ENCODE results near the gene RIMBP2. TPM values are rescaled to one million over a fixed set of nuclear protein-coding genes. Genes with fewer than 3 reads are reported as not detected.

RIMBP2 gene
- total and polyA plus RNA-seq, 2 donors (not counting 1 experiment from before 2014, with no cell fraction given): 0.17 TPM; not detected in 1

GRCh38 chr12:130707571-130707891 is 8.6 kb downstream of the RIMBP2 start:
- no peaks in the 10 kb centered on the region for H3K79me2 ChIP-seq (ENCODE audit: control insufficient read depth, insufficient read depth, low read length)
- no peak overlapping the region for H3K9ac ChIP-seq (ENCODE audit: insufficient read depth, low read length)
- DNase-seq (ENCODE audit: low read depth in 2 of 2): no peak
- no peaks in the 10 kb centered on the region for H3K36me3 ChIP-seq (ENCODE audit: control insufficient read depth, insufficient read depth, low read length)
- H3K27ac ChIP-seq (ENCODE audit: insufficient read depth, low read length): no peak overlapping the region
- H3K4me2 ChIP-seq (ENCODE audit: extremely low read depth, insufficient read depth, low read length): no peak overlapping the region
- no peak for TF ChIP-seq EZH2 (IDR thresholded peaks at IDR 0.05; ENCODE audit: low read length, missing control alignments)
- TF ChIP-seq, protein P1, sequence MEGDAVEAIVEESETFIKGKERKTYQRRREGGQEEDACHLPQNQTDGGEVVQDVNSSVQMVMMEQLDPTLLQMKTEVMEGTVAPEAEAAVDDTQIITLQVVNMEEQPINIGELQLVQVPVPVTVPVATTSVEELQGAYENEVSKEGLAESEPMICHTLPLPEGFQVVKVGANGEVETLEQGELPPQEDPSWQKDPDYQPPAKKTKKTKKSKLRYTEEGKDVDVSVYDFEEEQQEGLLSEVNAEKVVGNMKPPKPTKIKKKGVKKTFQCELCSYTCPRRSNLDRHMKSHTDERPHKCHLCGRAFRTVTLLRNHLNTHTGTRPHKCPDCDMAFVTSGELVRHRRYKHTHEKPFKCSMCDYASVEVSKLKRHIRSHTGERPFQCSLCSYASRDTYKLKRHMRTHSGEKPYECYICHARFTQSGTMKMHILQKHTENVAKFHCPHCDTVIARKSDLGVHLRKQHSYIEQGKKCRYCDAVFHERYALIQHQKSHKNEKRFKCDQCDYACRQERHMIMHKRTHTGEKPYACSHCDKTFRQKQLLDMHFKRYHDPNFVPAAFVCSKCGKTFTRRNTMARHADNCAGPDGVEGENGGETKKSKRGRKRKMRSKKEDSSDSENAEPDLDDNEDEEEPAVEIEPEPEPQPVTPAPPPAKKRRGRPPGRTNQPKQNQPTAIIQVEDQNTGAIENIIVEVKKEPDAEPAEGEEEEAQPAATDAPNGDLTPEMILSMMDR (conservative IDR thresholded peaks at IDR 0.05 in 1 of 2, IDR thresholded peaks at IDR 0.05 in 1 of 2; ENCODE audit: low read depth in 1 of 2, low read length in 2 of 2): no peak
- no peak overlapping the region for H2AFZ ChIP-seq (ENCODE audit: low read length)
- no peaks in the 10 kb centered on the region for H3K27me3 ChIP-seq (ENCODE audit: control insufficient read depth, insufficient read depth, low read length)
- H3K4me3 ChIP-seq (replicated peaks in 1 of 4; ENCODE audit: control extremely low read depth in 1 of 4, insufficient read depth in 1 of 4, low read depth in 3 of 4, low read length in 4 of 4): no peak overlapping the region
- no peaks in the 10 kb centered on the region for H3K4me1 ChIP-seq (ENCODE audit: control insufficient read depth, extremely low read depth, insufficient read depth, low read length)
- no peaks in the 10 kb centered on the region for H4K20me1 ChIP-seq (ENCODE audit: control insufficient read depth, extremely low read depth, insufficient read depth, low read length)
- H3K9me3 ChIP-seq (ENCODE audit: control insufficient read depth, insufficient read depth, low read depth, low read length): no peaks in the 10 kb centered on the region

DNA sequence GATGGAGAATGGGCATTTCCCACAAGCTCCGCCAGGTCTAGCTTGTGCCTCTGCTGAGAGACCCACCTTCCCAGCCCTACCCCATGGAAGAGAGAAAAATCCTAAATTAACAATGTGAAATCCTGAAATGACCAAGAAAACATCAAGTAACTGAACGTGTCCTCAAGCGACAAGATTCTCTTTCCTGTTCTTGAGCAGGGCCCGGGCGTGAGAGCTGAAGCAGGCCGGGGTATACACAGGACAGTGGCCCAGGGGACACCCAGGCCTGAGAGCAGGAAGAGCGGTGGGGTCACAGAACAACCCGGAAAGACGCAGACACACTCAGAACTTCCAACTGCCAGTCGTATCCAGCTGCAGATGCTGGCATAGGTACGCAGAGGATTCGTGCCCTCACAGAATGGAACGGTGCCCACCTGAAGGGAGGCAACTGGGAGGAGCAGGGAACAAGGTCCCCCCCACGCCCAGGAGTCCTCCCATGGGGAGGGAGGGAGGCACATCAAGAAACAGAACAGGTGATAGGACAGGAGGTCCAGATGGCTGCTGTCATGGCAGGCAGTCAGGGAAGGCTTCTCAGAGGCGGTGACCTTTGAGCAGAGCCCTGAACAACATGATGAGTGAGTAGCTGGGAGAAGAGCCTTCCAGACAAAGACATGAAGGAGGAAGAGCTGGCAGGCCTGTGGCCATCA is 9.1 kb downstream of the RIMBP2 start:
- H4K20me1 ChIP-seq (ENCODE audit: control insufficient read depth, extremely low read depth, insufficient read depth, low read length): no peaks in the 10 kb centered on the region
- H3K79me2 ChIP-seq (ENCODE audit: control insufficient read depth, insufficient read depth, low read length): no peaks in the 10 kb centered on the region
- DNase-seq (ENCODE audit: low read depth in 2 of 2): no peak
- no peak overlapping the region for H3K27ac ChIP-seq (ENCODE audit: insufficient read depth, low read length)
- H3K4me2 ChIP-seq (ENCODE audit: extremely low read depth, insufficient read depth, low read length): no peak overlapping the region
- H3K4me3 ChIP-seq (replicated peaks in 1 of 4; ENCODE audit: control extremely low read depth in 1 of 4, insufficient read depth in 1 of 4, low read depth in 3 of 4, low read length in 4 of 4): no peak overlapping the region
- H3K36me3 ChIP-seq (ENCODE audit: control insufficient read depth, insufficient read depth, low read length): no peaks in the 10 kb centered on the region
- H3K27me3 ChIP-seq (ENCODE audit: control insufficient read depth, insufficient read depth, low read length): no peaks in the 10 kb centered on the region
- H3K9ac ChIP-seq (ENCODE audit: insufficient read depth, low read length): no peak overlapping the region
- H3K4me1 ChIP-seq (ENCODE audit: control insufficient read depth, extremely low read depth, insufficient read depth, low read length): no peaks in the 10 kb centered on the region
- H3K9me3 ChIP-seq (ENCODE audit: control insufficient read depth, insufficient read depth, low read depth, low read length): no peaks in the 10 kb centered on the region
- TF ChIP-seq, protein P1 (conservative IDR thresholded peaks at IDR 0.05 in 1 of 2, IDR thresholded peaks at IDR 0.05 in 1 of 2; ENCODE audit: low read depth in 1 of 2, low read length in 2 of 2): no peak
- no peak for TF ChIP-seq EZH2 (IDR thresholded peaks at IDR 0.05; ENCODE audit: low read length, missing control alignments)
- no peak overlapping the region for H2AFZ ChIP-seq (ENCODE audit: low read length)

GRCh38 chr12:130706311-130706710 is 9.8 kb downstream of the RIMBP2 start:
- H3K36me3 ChIP-seq (ENCODE audit: control insufficient read depth, insufficient read depth, low read length): no peaks in the 10 kb centered on the region
- no peaks in the 10 kb centered on the region for H3K9me3 ChIP-seq (ENCODE audit: control insufficient read depth, insufficient read depth, low read depth, low read length)
- TF ChIP-seq EZH2 (IDR thresholded peaks at IDR 0.05; ENCODE audit: low read length, missing control alignments): no peak
- TF ChIP-seq, protein P1 (conservative IDR thresholded peaks at IDR 0.05 in 1 of 2, IDR thresholded peaks at IDR 0.05 in 1 of 2; ENCODE audit: low read depth in 1 of 2, low read length in 2 of 2): no peak
- H3K79me2 ChIP-seq (ENCODE audit: control insufficient read depth, insufficient read depth, low read length): no peaks in the 10 kb centered on the region
- H4K20me1 ChIP-seq (ENCODE audit: control insufficient read depth, extremely low read depth, insufficient read depth, low read length): no peaks in the 10 kb centered on the region
- H3K27ac ChIP-seq (ENCODE audit: insufficient read depth, low read length): no peak overlapping the region
- no peak overlapping the region for H2AFZ ChIP-seq (ENCODE audit: low read length)
- H3K4me2 ChIP-seq (ENCODE audit: extremely low read depth, insufficient read depth, low read length): no peak overlapping the region
- DNase-seq (ENCODE audit: low read depth in 2 of 2): no peak
- no peak overlapping the region for H3K4me3 ChIP-seq (replicated peaks in 1 of 4; ENCODE audit: control extremely low read depth in 1 of 4, insufficient read depth in 1 of 4, low read depth in 3 of 4, low read length in 4 of 4)
- H3K9ac ChIP-seq (ENCODE audit: insufficient read depth, low read length): no peak overlapping the region
- H3K4me1 ChIP-seq (ENCODE audit: control insufficient read depth, extremely low read depth, insufficient read depth, low read length): no peaks in the 10 kb centered on the region
- H3K27me3 ChIP-seq (ENCODE audit: control insufficient read depth, insufficient read depth, low read length): no peaks in the 10 kb centered on the region

Data from fibroblast of lung (primary cell).